HEK293T (cell line): ENCODE data around the gene TRERF1.

Source experiments
- FOXK2 ChIP-seq: fragments of 450-650 bp; IDR thresholded peaks from 2 replicates; pipeline ENCODE4 v1.6.1; 2016; ENCODE audit warnings: mild to moderate bottlenecking
- FOXM1 ChIP-seq: fragments of 450-650 bp; IDR thresholded peaks from 2 replicates; pipeline ENCODE4 v1.6.1; 2017; ENCODE audit warnings: mild to moderate bottlenecking, borderline replicate concordance

- no peak for TF ChIP-seq FOXK2
- TF ChIP-seq FOXM1 = no peak
Observed at GRCh38 chr6:42406306-42407280, 45.1 kb downstream of the TRERF1 start.
